ENCODE measurements around the gene RPTOR.
"Not testable (repeated sequence)": the region's sequence is repeated elsewhere in the genome, so short reads cannot be mapped to it uniquely, and the experiment has no call there.

Gene RPTOR

GRCh38 chr17:80619535-80620235 lies 75.0 kb downstream of the RPTOR start:
- no peak for FAIRE-seq

GRCh38 chr17:80621335-80621996 lies 76.8 kb downstream of the RPTOR start:
- FAIRE-seq: no peak

GRCh38 chr17:80621997-80622357 lies 77.3 kb downstream of the RPTOR start:
- no peak for FAIRE-seq

GRCh38 chr17:80624864-80625263 lies 80.2 kb downstream of the RPTOR start:
- FAIRE-seq: no peak

GRCh38 chr17:80625627-80626026 lies 81.0 kb downstream of the RPTOR start:
- FAIRE-seq: no peak

GRCh38 chr17:80628881-80629280 lies 84.2 kb downstream of the RPTOR start:
- FAIRE-seq: not testable (repeated sequence)

- FAIRE-seq: no peak
These were observed 84.8 kb downstream of the RPTOR start for GRCh38 chr17:80629298-80630028.

GRCh38 chr17:80630560-80631120 lies 86.0 kb downstream of the RPTOR start:
- no peak for FAIRE-seq

GRCh38 chr17:80631142-80632045 lies 86.8 kb downstream of the RPTOR start:
- no peak for FAIRE-seq

- FAIRE-seq: no peak
These were observed 87.5 kb downstream of the RPTOR start for GRCh38 chr17:80632046-80632581.

GRCh38 chr17:80633207-80633606 lies 88.6 kb downstream of the RPTOR start:
- no peak for FAIRE-seq

- no peak for FAIRE-seq
These were observed 89.4 kb downstream of the RPTOR start for GRCh38 chr17:80633994-80634566.

- FAIRE-seq: no peak
These were observed 91.9 kb downstream of the RPTOR start for GRCh38 chr17:80636361-80637018.

GRCh38 chr17:80637048-80637781 lies 92.6 kb downstream of the RPTOR start:
- FAIRE-seq: no peak

GRCh38 chr17:80639658-80640057 lies 95.0 kb downstream of the RPTOR start:
- no peak for FAIRE-seq

- no peak for FAIRE-seq
These were observed 95.9 kb downstream of the RPTOR start for GRCh38 chr17:80640366-80641084.

GRCh38 chr17:80643326-80644099 lies 98.9 kb downstream of the RPTOR start:
- no peak for FAIRE-seq

- no peak for FAIRE-seq
These were observed 99.9 kb downstream of the RPTOR start for GRCh38 chr17:80644536-80644935.

GRCh38 chr17:80645706-80646325 lies 101.2 kb downstream of the RPTOR start:
- FAIRE-seq: no peak
